HG03039 (cell line): ENCODE data around the gene CXCR6.

Experiments
- ATAC-seq: cut with Tn5 transposase; IDR thresholded peaks from one replicate; pipeline ENCODE4 v1.9.1; 2021; ENCODE audit warnings: mild to moderate bottlenecking, moderate library complexity; ENCODE audit not compliant: unreplicated experiment

CXCR6 gene

DNA sequence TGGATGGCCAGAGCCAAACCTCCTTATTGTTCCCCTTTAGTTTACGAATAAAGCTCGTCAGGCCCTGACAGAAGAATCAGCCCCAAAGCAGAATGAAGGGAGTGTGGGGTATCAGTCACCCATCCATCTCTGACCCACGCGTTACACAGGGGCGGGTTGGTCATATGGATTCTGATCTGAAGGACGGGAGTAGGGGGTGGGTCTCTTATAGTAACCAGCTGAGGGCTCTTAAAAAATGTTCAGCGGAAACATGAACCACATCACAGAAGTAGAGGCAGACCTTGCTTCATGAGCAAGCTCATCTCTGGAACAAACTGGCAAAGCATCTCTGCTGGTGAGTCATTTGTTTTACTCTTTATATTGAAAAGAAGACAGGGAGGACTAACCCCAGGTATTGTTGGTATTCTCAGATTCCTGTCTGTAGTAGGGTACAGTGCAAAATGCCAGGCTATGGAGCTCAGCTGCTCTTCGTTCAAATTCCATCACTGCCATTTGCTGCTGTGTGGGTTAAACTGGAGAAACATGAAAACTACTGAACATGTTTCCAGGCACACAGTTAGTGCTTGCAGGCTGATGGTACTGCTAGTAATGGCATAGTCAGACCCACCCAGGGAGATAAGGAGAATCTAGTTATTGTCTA is at the start of gene CXCR6:
CXCR6 (plus strand) TSS at position 258 of the 640 bp plus-strand sequence. CDS start 3,018 bp downstream, outside the sequence.
- ATAC-seq = no peak

DNA sequence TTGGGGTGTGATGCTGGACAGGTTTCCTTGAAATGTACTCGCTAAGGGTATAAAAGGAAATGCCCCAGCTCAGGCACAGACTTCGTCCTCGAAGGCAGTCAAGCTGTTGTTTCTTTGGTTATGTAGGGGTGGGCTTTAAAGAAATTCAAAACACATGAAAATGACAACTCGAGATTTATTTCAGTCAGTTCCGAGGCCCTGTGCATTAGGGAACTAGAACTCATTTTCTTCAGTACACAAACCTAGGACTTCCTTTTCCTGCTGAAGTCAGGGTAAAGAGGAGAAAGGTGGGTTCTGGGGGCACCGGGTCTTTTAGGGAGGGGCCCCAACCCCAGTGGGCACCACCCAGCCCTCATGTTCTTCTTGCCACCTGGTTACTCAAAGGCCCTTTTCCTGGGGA is 49.2 kb upstream of the CXCR6 start:
- no peak for ATAC-seq

DNA sequence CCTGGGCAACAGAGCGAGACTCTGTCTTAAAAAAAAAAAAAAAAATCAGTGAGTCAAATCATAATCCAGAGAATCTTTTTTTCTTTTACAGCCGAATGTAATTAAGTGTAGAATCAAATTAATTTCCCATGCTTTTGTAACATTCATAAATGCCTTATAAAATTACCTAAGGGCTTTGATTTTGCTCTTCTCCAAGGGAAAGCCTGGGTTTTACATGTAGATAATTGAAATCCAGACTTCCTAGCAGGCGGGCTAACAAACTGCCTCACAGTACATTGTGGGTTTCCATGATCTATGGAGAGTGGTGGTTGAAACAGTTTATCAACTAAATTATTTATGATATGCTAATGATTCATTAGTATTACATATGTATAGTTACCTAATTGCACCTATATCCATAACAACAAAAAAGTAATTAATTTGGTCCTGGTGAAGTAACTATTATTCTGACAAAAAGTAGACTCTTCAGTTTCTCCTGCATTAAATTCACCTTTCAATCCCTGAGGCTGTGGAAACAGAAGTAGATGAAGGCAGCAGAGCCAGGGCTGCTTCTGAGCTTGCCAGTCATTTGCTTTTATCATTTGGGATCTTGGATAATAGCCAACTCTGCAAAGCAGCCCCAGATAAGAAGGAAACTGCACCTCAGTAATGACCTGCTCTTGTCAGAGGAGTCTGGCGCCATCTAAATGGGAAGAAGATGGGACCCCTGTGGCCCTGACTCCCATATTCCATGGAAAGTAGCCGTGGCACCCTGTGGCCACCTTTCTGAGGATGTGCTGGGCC is 47.4 kb upstream of the CXCR6 start:
- ATAC-seq = no peak

DNA sequence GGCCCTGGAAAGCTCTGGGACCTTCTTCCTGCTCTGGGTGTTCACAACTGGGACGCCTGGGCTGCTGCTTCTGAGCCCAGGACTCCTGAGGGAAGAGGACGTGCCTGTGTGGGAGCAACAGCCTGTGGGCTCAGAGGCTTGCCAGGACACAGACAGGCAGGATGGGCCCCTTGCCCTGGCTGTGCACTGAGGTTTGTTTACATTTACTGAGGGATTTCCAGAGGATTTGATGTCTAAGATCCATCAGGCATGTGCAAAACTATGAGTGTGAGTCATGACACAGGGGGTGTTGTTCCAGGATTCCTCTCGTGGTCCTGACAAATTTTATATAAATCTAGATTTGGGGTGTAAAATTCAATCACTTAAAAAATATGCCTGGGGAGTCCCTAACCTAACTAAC is 46.3 kb upstream of the CXCR6 start:
- no peak for ATAC-seq

DNA sequence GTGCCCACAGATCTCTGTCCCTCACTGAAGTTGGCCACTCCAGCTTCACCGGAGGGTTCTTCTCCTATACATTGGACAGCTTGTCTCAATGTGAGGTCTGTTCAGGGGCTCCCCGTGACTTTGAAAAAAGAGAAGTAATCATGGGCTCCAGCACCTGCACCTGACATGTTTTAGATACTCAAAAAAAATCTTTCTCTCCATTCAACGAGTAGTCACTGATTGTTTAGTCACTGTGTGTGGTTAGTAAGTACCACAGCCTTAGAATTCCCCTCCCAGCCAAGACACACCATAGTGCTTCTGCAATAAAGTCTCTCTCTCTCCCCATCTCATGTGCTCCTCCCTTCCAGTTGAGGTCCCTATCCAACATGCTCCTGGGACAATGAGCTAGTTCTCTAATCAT is 38.3 kb upstream of the CXCR6 start:
- ATAC-seq = no peak

DNA sequence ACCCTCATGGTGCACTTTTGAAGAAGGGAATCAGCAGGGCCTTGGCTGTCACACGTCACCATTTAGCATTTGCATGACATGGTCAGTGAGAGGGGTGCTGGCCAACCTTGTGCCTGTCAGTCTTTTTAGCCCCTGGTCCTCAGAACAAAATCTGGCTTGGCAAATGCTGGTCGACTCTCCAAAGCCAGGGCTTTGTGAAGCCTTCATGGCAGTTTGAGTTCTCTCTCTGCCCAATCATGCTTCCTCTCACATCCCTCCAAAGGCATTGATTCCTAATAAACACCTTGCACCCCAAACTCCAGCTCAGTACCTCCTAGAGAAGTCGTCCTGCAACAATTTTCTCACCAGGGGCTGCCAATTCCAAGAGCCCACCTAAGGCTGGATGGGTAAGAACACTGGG is 37.5 kb upstream of the CXCR6 start:
- ATAC-seq = no peak

DNA sequence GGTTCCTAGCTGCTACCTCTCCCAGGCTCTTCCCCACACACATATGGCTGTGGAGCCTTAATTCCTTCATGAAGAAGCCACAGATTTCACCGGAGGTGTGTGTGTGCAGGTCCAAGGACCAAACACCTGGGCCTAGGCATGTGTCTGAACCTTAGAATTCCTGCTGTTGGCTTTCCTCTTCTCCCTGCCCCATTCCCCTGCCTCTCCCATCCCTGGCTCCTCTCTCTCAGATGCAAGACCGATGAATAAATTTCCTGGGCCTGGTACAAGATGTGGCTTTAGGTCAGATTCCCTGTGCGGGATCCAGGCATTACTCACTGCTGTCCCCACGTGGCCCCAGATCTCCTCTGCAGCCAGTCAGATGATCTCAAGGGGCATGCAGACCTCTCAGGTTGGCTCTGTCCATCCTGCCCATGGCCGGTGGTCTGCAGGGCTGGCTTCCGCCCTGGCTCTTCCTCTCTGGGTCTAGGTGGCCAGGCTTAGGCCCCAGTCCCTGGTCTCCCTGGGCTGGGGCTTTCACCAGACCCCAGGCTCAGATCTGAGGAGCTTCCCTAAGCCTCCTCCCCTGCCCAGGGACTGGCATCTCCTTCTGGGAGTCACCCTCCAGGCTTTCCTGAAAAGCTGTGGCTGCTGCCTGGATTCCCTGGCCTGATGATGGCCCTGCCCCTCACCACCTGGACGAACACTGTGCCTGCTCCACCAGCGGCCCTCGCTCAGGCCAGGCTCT is 36.4 kb upstream of the CXCR6 start:
- no peak for ATAC-seq

DNA sequence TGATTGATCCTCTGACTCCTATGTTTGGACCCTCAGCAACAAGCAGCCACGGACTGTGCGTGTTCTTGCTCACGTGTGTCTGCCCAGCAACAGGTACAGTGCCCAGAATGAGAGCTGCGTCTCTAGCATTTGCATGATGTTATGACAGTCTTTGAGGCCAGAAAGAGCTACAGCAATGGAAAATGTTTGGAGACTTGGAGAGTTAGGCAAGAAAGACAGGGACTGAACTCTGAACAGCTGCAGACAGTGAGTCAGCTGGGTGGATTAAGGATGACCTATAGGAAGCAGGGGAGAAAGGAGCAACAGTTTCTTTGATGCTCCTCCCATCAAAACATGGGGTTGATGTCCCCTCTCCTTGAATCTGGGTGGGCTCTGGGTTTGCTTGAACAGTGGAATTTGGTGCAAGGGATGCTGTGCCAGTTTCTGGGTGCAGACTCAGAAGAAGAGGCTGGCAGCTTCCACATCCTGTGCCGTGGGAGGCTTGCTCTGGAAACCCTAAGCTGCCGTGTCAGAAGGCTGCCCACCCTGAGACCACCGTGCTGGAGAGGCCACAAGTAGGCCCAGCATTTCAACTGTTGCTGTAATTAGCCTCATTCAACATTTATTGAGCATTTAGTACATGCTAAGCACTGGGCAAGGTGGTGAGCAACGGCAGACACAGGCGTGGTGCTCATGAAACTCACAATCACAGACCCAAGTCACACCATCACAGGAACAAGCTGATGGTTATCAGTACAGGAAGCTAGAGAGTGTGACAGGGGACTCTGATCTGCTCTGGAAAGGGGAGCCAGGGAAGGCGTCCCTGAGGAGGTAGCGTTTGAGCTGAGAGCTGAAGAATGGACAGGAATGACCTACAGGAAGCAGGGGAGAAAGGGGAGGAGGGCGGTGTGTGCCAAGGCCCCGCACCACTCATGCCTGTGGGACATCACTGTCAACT is 35.2 kb upstream of the CXCR6 start:
- no peak for ATAC-seq

DNA sequence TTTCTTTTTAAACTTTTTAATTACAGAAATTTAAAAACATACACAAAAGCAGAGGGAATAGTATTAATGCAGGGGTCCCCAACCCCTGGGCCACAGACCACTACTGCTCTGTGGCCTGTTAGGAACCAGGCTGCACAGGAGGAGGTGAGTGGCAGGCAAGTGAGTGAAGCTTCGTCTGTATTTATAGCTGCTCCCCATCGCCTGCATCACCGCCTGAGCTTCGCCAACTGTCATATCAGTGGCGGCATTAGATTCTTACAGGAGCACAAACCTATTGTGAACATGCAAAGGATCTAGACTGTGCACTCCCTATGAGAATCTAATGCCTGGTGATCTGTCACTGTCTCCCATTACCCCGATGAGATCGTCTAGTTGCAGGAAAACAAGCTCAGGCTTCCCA is 34.5 kb upstream of the CXCR6 start:
- no peak for ATAC-seq

DNA sequence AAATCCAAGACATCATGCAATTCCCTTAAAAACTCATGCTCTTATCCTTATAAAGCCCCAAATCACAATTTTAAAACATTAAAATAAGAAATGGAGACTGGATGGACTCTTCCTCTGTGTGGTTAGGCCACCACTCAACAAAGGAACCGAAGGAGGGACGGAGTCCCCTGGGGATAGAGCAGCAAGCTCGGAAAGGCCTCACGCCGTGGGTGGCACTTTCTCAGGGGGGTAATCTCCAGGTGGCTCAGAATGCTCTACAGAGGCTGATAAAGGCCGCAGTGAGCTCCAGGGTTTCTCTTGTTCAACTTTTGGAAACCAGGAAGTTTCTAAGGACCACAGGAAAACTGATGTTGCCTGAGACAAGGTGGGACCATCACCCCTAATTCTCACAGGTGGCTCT is 33.7 kb upstream of the CXCR6 start:
- ATAC-seq = no peak

DNA sequence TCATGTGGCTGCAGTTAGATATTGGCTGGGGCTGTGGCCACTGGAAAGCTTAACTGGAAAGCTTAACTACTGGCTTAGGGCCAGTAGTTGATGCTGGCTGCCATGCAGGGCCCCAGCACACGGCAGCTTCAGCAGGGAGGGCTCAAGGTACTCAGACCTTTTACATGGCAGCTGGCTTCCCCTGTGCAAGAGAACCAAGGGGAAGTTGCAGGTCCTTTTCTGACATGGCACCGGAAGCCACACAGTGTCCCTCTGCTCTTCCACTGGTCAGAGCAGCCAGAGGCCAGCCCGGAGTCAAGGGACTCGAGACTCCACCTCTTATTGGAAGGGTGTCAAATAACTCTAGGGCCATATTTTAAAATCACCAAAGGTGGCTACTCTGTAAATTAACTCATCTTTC is 32.4 kb upstream of the CXCR6 start:
- ATAC-seq = no peak

DNA sequence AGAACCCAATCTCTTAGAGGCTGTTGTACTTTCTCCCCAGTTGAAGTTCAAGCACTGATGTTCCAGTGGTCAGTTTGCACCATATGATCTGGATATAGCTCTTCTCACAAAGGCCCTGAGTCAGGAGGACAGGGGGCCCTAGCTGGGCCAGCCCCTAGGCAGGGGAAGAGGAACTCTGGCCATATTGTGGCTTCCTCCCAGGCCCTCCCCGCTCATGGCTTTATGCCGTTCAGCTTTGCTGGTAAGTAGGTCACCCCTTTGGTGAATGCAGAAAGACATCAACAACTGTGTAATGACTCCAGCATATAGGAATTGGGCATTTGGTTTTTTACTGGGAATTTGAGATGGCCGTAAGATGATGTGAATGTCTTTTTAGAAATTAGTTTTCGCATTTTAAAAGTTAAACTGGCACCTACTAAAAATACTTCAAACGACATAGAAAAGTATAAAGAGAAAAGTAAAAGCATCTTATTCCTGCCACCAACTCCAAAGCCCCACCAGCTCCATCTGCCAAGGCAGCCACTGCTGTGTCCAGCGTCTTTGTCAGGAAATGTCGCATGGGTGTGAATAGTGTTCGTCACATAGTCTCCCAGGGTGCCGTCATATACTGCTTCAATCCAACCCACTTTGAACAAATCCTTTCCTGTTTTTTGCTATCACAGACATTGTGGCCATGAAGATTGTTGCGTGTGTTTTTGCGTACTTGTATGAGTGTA is 31.6 kb upstream of the CXCR6 start:
- ATAC-seq = no peak

DNA sequence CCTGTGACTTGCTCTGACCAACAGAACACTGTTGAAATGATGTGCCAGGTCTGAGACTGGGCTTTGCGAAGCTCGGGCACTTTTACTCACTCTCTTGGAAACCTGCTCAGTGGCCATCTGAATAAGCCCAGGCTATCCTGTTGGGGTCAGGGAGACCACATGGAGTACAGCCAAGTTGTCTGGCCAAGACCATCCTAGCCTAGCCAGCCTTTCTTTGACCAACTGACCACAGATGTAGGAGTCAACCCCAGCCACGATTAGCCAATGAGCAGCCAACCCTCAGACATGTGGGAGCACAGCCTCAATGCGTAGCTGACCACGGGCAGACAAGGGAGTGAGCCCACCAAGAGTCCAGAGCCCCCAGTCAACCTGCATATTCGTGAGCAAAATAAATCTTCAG is 30.8 kb upstream of the CXCR6 start:
- ATAC-seq = no peak

DNA sequence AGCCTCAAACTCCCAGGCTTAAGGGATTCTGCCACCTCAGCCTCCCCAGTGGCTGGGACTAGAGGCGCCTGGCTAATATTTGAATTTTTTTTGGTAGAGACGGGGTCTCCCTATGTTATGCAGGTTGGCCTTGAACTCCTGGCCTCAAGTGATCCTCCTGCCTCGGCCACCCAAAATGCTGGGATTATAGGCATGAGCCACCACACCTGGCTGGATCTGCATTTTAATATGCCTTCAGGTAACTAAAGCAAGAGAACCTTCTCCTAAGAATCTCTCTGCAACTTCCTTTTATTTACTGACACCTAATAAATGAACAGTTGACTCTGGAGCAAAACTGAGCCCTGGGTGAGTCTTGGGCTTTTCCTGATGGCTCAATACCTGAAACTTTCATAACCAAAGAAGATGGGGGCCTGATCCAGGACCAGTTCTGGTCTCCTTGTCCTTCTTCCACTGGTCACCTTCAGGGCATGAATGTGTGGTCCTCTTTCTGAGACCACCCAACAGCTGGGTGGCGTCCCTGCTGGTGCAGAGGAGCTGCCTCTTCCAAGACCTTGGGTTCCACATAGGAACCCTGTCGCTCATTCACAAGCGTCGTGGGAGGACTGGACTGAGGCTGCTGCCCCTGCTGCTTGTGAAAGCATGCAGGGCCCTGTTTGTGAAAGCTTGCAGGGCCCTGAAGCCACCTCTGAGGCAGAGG is 28.8 kb upstream of the CXCR6 start:
- ATAC-seq = no peak

DNA sequence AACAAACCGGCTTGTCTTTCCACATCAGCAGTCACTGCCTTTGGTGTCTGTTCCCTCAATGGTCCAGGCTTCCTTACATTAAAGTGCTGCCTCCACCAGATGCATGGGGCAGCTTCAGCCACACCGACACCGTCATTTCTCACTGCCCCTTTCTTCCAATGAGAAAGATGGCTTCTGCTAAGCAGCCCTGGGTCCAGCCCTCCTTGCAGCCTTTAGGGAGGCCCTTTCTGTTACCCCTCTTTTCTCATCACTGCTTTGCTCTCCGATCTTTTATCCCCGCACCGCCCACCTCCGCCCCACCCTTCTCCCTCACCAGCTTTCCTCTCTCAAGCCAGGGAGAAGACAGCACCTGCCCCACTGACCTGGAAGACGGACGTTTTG is 28.2 kb upstream of the CXCR6 start:
- ATAC-seq = no peak

DNA sequence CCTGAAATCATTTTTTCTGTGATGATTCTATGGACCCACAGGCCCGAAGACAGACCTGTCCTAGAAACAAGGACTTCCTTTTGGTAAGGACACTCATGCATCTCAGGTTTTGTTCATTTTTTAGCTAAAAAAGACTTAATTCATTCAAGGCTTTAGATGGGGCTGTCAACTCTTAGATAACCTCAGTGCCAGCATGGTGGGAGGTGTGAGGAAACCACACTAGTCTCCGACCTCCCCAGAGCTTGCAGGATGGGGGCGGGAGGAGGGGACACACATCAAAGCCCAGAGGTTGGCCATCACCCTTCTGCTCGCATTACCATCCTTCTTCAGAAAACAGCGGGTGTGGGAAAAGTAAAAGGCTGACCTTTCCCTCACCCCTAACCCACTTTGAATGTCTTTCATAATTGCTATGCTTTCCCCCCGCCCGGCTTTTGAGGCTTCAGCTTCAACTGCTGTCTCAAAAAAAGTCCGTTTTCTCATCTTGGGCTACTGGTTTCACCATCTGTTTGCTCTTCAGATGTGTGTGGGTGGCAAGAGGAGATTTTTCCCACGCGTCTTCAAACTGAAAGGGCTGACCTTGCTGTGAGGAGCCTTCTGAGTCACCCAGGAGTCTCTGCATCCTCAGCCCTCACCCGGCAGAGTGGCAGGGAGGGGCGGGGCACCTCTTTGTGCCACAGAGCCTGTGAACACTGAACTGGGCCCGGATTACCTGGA is 27.6 kb upstream of the CXCR6 start:
- peak; percentile 88 for ATAC-seq

DNA sequence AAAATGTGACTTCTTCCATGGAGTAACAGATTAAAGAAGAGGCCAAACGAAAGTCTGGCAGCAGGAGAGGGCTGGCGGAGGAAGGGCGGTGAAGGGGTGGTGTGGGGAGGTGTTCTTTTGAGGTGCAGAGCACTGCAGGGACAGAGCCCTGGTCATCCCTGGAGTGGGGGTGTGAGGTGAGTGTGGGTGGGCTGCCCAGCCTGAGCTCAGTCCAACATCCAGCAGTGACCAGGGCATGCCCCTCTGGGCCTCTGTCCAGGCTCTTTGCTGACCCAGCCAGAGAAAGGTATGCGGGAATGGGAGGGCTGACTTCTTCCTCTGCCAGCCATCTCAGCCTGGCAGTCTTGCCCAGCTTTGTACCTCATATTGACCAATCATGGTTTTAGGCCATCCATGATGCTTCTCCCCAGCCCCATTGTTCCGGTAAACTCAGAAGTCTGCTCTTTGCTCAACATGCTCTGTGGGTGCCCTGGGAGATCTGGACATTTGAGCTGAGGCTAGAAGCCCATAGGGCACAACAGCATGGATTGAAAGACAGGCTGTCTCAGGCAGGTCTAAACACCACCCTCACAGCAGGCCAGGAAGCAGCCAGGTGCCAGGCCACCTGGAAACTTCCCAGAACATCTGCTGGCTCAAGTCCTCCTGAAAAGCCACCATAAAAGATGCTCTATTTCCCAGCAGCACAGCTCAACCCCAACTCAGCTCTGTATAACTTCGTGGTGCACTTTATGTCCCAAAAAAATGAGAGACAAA is 25.9 kb upstream of the CXCR6 start:
- no peak for ATAC-seq
